Uterus (tissue), 2 donors: Measurements from ENCODE around the gene C1S.

Source experiments
- POLR2A ChIP-seq, 2 donors: fragments of 450-650 bp; IDR thresholded peaks; one replicate each; pipeline ENCODE4 v1.6.1; 2016; ENCODE audit warnings: antibody characterized with exemption in 2 of 2, mild to moderate bottlenecking in 1 of 2, moderate library complexity in 1 of 2
- TF ChIP-seq, protein P1 (sequence below), 4 experiments: fragments of 200-600 bp in 2 of 4; fragments of 450-650 bp in 2 of 4; sonication (generic) in 2 of 4; IDR thresholded peaks; one replicate each; pipeline ENCODE4 v1.5.1; 2016 to 2019; ENCODE audit warnings: antibody characterized with exemption in 4 of 4, mild to moderate bottlenecking in 2 of 4, moderate library complexity in 1 of 4

DNA sequence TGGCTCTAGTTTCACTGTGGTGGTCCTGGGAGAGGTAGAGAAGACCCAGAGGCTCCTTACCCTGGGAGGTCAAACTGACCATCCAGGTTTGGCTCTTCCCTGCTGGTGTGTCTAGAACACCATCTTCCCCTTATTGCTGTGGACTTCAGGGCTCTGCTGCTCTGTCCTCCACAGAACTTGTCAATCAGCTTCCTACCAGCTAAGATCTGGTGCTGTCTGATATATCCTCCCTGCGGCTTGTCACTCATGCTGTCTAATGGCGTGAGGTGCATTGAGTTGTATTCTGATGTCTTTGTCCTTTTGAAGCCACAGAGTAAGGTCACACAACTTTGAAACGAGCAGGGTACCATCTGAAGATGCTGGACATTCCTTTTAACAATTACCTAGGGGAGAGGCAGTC lies 55.7 kb downstream of the C1S start:
- TF ChIP-seq POLR2A (IDR thresholded peaks at IDR 0.05), result no peak
- TF ChIP-seq, protein P1, sequence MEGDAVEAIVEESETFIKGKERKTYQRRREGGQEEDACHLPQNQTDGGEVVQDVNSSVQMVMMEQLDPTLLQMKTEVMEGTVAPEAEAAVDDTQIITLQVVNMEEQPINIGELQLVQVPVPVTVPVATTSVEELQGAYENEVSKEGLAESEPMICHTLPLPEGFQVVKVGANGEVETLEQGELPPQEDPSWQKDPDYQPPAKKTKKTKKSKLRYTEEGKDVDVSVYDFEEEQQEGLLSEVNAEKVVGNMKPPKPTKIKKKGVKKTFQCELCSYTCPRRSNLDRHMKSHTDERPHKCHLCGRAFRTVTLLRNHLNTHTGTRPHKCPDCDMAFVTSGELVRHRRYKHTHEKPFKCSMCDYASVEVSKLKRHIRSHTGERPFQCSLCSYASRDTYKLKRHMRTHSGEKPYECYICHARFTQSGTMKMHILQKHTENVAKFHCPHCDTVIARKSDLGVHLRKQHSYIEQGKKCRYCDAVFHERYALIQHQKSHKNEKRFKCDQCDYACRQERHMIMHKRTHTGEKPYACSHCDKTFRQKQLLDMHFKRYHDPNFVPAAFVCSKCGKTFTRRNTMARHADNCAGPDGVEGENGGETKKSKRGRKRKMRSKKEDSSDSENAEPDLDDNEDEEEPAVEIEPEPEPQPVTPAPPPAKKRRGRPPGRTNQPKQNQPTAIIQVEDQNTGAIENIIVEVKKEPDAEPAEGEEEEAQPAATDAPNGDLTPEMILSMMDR (IDR thresholded peaks at IDR 0.05), result no peak
